Measurements from ENCODE around the gene BAG3.
"Not testable (repeated sequence)": the region's sequence is repeated elsewhere in the genome, so short reads cannot be mapped to it uniquely, and the experiment has no call there.

Gene BAG3

DNA sequence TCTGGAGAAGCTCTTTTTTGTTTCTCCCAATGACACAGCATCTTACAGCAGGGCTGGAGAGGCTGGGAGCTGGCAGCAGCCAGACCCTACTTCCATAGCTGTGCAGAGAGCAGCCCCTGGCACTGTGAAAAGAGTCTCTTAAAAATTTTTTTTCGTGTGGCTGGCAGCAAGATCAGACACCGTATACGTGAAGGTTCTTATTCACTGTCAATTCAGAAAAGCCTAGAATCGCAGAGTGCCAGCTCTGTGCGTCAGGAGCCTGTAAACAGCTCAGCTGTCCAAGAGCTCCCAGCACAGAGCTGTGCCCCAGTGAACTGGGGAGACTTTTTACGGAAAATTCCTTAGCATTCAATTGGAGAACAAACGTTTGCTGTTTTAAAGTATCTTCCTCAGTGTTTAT, 6.5 kb downstream of the BAG3 start:
- no peak for DNase-seq (ENCODE audit: low read depth)
- TF ChIP-seq, protein P1, sequence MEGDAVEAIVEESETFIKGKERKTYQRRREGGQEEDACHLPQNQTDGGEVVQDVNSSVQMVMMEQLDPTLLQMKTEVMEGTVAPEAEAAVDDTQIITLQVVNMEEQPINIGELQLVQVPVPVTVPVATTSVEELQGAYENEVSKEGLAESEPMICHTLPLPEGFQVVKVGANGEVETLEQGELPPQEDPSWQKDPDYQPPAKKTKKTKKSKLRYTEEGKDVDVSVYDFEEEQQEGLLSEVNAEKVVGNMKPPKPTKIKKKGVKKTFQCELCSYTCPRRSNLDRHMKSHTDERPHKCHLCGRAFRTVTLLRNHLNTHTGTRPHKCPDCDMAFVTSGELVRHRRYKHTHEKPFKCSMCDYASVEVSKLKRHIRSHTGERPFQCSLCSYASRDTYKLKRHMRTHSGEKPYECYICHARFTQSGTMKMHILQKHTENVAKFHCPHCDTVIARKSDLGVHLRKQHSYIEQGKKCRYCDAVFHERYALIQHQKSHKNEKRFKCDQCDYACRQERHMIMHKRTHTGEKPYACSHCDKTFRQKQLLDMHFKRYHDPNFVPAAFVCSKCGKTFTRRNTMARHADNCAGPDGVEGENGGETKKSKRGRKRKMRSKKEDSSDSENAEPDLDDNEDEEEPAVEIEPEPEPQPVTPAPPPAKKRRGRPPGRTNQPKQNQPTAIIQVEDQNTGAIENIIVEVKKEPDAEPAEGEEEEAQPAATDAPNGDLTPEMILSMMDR (IDR thresholded peaks at IDR 0.05; ENCODE audit: low read depth, low read length, missing control alignments), result no peak
- H3K4me3 ChIP-seq (ENCODE audit: low read depth, low read length), result no peak overlapping the region

DNA sequence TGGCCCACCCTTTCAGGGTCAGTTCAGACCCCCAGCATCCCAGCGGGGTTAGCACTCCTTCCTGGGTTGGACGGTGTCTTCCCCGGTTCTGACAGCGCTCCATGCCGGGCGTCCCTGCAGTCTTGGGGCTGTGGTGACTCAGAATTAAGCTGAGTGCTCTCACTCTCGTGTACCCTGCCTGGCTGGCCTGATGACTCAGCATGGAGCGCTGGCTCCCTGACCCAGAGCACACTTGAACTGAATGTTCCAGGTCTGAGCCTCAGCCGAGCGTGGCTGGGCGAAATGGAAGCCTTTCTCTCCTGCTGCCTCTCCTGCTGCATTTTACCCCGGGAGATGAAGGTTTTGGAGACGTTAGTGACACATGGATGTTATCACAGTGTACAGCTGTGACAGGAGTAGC, 7.1 kb downstream of the BAG3 start:
- TF ChIP-seq, protein P1 (IDR thresholded peaks at IDR 0.05; ENCODE audit: low read depth, low read length, missing control alignments), result no peak
- no peak overlapping the region for H3K4me3 ChIP-seq (ENCODE audit: low read depth, low read length)
- DNase-seq (ENCODE audit: low read depth), result no peak

DNA sequence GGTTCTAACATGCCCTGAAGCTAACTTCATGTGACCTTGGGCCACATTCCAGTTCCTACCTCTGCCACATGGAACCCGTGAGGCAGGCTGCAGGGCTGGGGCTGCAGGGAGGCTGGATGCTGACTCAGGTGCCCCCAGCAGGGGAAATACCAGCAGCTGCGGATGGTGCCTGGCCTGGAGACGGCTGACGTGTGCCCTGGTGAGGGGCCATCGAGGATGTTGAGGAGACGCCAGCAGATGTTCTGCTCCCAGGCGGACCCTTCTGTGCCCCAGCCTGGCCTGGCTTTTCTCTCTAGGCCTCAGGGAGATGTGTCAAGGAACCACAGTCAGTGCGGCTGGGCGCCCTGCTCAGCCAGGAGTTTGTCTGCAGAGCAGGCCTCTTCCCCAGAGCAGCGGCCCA, 8.8 kb downstream of the BAG3 start:
- no peak overlapping the region for H3K4me3 ChIP-seq (ENCODE audit: low read depth, low read length)
- DNase-seq (ENCODE audit: low read depth), result no peak
- TF ChIP-seq, protein P1 (IDR thresholded peaks at IDR 0.05; ENCODE audit: low read depth, low read length, missing control alignments), result no peak

GRCh38 chr10:119662076-119662605, 11.0 kb downstream of the BAG3 start:
- not testable (repeated sequence) for H3K4me3 ChIP-seq (ENCODE audit: low read depth, low read length); DNase-seq (ENCODE audit: low read depth)

DNA sequence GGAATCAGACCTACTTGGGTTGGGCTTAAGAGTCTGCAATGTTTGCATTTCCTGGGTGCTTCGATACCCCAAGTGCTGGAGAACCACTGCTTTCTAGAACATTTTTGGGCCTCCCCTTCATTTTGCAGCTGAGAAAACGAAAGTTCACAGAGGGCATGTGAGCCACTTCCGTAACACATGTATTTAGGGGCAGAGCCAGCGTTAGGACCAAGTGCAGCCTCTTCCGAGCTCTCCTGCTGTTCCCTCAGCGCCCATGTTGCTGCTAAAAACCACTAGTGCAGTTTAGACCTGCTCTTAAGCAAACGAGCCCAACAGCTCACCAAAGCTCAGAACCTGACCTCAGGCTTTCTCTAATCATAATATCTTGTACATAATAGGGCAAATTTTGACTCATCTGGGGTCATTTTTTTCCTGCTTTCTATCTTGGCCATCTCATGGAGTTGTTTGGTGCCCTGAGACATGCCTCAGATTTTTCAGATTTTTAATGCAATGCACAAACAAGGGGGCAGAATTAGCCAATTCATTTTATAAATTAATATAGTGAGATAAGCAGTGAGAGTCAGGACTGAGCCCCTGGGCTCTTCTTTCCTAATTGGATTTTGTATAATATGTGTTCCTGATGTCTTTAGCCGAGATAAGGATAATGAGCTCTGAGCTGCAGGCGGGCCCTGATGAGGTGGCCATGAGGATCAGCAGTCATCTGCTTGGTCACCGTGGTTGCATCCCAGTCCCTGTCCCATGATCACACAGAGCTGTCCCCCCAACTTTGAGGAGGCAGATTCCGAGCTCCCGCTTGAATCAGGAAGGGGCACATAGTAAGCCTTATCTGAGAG, 12.9 kb downstream of the BAG3 start:
- DNase-seq (ENCODE audit: low read depth), result no peak
- H3K4me3 ChIP-seq (ENCODE audit: low read depth, low read length), result no peak overlapping the region

GRCh38 chr10:119665901-119666708, 14.9 kb downstream of the BAG3 start:
- TF ChIP-seq, protein P1 (IDR thresholded peaks at IDR 0.05; ENCODE audit: low read depth, low read length, missing control alignments), result no peak
- no peak overlapping the region for H3K4me3 ChIP-seq (ENCODE audit: low read depth, low read length)
- DNase-seq (ENCODE audit: low read depth), result no peak

More for the DNA sequence above, 12.9 kb downstream of the BAG3 start:
- TF ChIP-seq, protein P1 (IDR thresholded peaks at IDR 0.05; ENCODE audit: low read depth, low read length, missing control alignments), result no peak

DNA sequence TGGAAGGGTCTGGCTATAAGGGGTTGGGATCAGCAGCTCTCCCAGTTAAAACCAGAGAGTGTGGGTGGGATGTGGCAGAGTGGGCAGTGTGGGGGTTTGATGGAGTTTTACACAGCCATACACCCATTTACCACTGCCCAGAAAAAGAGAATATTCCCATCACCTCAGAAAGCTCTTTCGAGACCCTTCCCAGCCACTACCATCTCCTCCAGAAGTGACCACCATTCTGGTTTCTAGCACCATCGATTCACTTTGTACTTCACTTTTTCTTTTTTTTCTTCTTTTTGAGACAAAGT, 15.5 kb downstream of the BAG3 start:
- TF ChIP-seq, protein P1 (IDR thresholded peaks at IDR 0.05; ENCODE audit: low read depth, low read length, missing control alignments), result no peak
- no peak overlapping the region for H3K4me3 ChIP-seq (ENCODE audit: low read depth, low read length)
- no peak for DNase-seq (ENCODE audit: low read depth)

All from GM12864 (cell line).